ENCODE measurements around the gene ILF2. TPM values are rescaled to one million over a fixed set of nuclear protein-coding genes. Genes with fewer than 3 reads are reported as not detected.
"Not testable (repeated sequence)": the region's sequence is repeated elsewhere in the genome, so short reads cannot be mapped to it uniquely, and the experiment has no call there.

Gene ILF2
- 85.4 TPM for total RNA-seq

GRCh38 chr1:153670859-153671627 lies at the start of gene ILF2:
Gene ILF2 (minus strand): TSS chr1:153670993. CDS start chr1:153670922, 71 bp downstream.
- H3K4me1 ChIP-seq = peaks cover 28% of the 10 kb centered on the region
- no peaks in the 10 kb centered on the region for H3K9me3 ChIP-seq
- intact Hi-C loops (cut with DNase I) = loop anchor here (10.0 kb wide), 1 partner anchor 284 kb away; the partner anchor contains the start of gene CRTC2
- H3K36me3 ChIP-seq = peaks cover 6 to 34% of the 10 kb centered on the region in 2 donors
- DNase-seq (ENCODE audit: extremely low spot score in 2 of 2) = peak; percentile 98 to 99
- H3K27ac ChIP-seq = peak within 1 kb of the TSS; percentile 86
- no peak for TF ChIP-seq CTCF (IDR thresholded peaks at IDR 0.05)
- peak in 1 of 2 donors; percentile 88 for TF ChIP-seq POLR2A (IDR thresholded peaks at IDR 0.05)
- peak; percentile 86 to 99 for TF ChIP-seq POLR2AphosphoS5 (IDR thresholded peaks at IDR 0.05; ENCODE audit: insufficient read depth in 1 of 2, low read depth in 1 of 2)
- no peaks in the 10 kb centered on the region for H3K27me3 ChIP-seq
- peak within 1 kb of the TSS; percentile 84 to 85 for H3K4me3 ChIP-seq

- H3K4me1 ChIP-seq = no peaks in the 10 kb centered on the region
- no peaks in the 10 kb centered on the region for H3K36me3 ChIP-seq
- no peaks in the 10 kb centered on the region for H3K9me3 ChIP-seq
- no peak for TF ChIP-seq POLR2AphosphoS5 (IDR thresholded peaks at IDR 0.05; ENCODE audit: insufficient read depth in 1 of 2, low read depth in 1 of 2)
- no peak for TF ChIP-seq CTCF (IDR thresholded peaks at IDR 0.05)
- TF ChIP-seq POLR2A (IDR thresholded peaks at IDR 0.05) = no peak
- H3K4me3 ChIP-seq = no peak overlapping the region
- no peaks in the 10 kb centered on the region for H3K27me3 ChIP-seq
- no peak overlapping the region for H3K27ac ChIP-seq
- intact Hi-C loops (cut with DNase I) = no loop called here
- no peak for DNase-seq (ENCODE audit: extremely low spot score in 2 of 2)
Measured at GRCh38 chr1:153717330-153717729, 46.5 kb upstream of the ILF2 start.

DNA sequence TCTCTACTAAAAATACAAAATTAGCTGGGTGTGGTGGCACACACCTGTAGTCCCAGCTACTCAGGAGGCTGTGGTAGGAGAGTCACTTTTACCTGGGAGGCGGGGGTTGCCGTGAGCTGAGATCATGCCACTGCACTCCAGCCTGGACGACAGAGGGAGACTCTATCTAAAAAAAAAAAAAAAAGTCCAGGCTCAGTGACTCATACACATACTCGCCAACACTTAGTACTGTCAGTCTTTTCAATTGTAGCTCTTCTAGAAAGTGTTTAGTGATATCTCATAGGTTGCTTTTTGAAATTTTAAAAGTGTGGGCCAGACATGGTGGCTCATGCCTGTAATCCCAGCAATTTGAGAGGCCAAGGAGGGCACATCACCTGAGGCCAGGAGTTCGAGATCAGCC lies 45.4 kb upstream of the ILF2 start:
- H3K36me3 ChIP-seq; H3K4me1 ChIP-seq; intact Hi-C loops (cut with DNase I); DNase-seq (ENCODE audit: extremely low spot score in 2 of 2); H3K4me3 ChIP-seq; H3K27me3 ChIP-seq; H3K9me3 ChIP-seq; H3K27ac ChIP-seq: not testable (repeated sequence)

DNA sequence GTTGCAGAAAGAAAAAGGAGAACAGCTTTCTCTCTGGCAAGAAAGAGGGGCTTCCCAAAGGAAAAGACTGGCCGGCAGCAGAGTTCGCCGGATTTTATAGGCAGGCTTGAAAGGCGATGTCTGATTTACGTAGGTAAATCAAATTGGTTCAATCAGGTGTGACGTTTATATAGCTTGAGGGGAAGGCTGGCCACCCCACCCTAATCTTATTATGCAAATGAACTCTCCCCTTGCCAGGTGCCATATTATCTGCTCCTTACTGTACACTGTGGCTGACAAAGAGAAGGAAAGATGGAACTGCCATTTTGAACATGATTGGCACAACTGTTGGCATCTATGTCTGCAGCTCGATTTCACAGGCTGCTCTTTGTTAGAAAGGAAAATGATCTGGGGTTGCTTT lies 40.2 kb upstream of the ILF2 start:
- Histone ChIP-seq H3K4me3 (no peak overlapping the region), H3K9me3 (no peaks in the 10 kb centered on the region), H3K27ac (no peak overlapping the region), H3K36me3 (no peaks in the 10 kb centered on the region), H3K4me1 (no peaks in the 10 kb centered on the region), H3K27me3 (no peaks in the 10 kb centered on the region)
- DNase-seq (ENCODE audit: extremely low spot score in 2 of 2) = no peak
- intact Hi-C loops (cut with DNase I) = no loop called here
- TF ChIP-seq CTCF (IDR thresholded peaks at IDR 0.05) (no peak), POLR2AphosphoS5 (IDR thresholded peaks at IDR 0.05; ENCODE audit: insufficient read depth in 1 of 2, low read depth in 1 of 2) (no peak), POLR2A (IDR thresholded peaks at IDR 0.05) (no peak)

DNA sequence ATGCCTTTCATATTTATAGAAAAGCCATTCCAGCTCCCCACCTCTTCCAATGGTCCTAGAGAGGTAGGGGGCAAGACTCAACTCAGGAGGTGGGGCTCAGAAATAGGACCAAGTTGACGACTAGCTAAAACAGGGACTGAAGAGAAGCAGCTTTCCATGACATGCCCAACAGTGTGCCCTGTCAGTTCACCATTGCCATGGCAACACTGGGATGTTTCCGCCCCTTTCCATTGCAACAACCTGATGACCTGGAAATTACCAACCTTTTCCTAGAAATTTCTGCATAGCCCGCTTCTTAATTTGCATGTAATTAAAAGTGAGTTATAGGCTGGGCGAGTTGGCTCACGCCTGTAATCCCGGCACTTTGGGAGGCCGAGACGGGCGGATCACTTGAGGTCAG lies 34.7 kb upstream of the ILF2 start:
- Histone ChIP-seq H3K27ac (no peak overlapping the region), H3K9me3 (no peaks in the 10 kb centered on the region), H3K36me3 (no peaks in the 10 kb centered on the region), H3K27me3 (no peaks in the 10 kb centered on the region), H3K4me1 (no peaks in the 10 kb centered on the region), H3K4me3 (no peak overlapping the region)
- TF ChIP-seq POLR2AphosphoS5 (IDR thresholded peaks at IDR 0.05; ENCODE audit: insufficient read depth in 1 of 2, low read depth in 1 of 2) (no peak), POLR2A (IDR thresholded peaks at IDR 0.05) (no peak), CTCF (IDR thresholded peaks at IDR 0.05) (no peak)
- intact Hi-C loops (cut with DNase I) = no loop called here
- no peak for DNase-seq (ENCODE audit: extremely low spot score in 2 of 2)
